Activated CD8-positive, alpha-beta memory T cell treated with anti-CD3 and anti-CD28 coated beads, Interleukin-2, amount 10 ng/mL, durations not matched to agents 7 days and 5 days (primary cell): ENCODE data around the gene ZNF394. TPM values are rescaled to one million over a fixed set of nuclear protein-coding genes. Genes with fewer than 3 reads are reported as not detected.
A peak's percentile ranks its signal among the peaks of the same experiment; 100 is the strongest.

Experiments used
- ATAC-seq: fragments of 150-1000 bp; cut with Tn5 transposase; one replicate; pipeline ENCODE4 v1.10.0; 2021; ENCODE audit warnings: moderate library complexity
- CTCF ChIA-PET: fragments of 350-600 bp; sonication (Branson Sonifier 250); formaldehyde crosslinking; loops from one replicate; lab custom pipeline; 2021; ENCODE audit warnings: antibody characterized with exemption; lab: Charles Lee
- DNase-seq: peaks from one replicate; pipeline ENCODE4 v3.0.0-alpha.2; 2020
- H3K27ac Mint-ChIP-seq: one replicate; pipeline ENCODE4 v1.8.0; 2021; ENCODE audit warnings: mild to moderate bottlenecking, mixed read lengths
- H3K27me3 Mint-ChIP-seq: one replicate; pipeline ENCODE4 v1.8.0; 2021; ENCODE audit warnings: mixed read lengths
- H3K36me3 Mint-ChIP-seq: one replicate; pipeline ENCODE4 v1.8.0; 2021; ENCODE audit warnings: mild to moderate bottlenecking, mixed read lengths
- H3K4me1 Mint-ChIP-seq: one replicate; pipeline ENCODE4 v1.8.0; 2021; ENCODE audit warnings: mixed read lengths
- H3K4me3 Mint-ChIP-seq: one replicate; pipeline ENCODE4 v1.8.0; 2021; ENCODE audit warnings: mild to moderate bottlenecking, moderate library complexity, mixed read lengths
- H3K9me3 Mint-ChIP-seq: one replicate; pipeline ENCODE4 v1.8.0; 2022; ENCODE audit warnings: low read depth, mixed read lengths
- total RNA-seq, 2 experiments: library from RNA; stranded (reverse); gene quantifications; one replicate each; pipeline ENCODE4 v1.2.3, GENCODE V29; 2021

The ZNF394 gene
- total RNA-seq, 2 experiments from 2014 or later: 50.5 to 58.5 TPM

DNA sequence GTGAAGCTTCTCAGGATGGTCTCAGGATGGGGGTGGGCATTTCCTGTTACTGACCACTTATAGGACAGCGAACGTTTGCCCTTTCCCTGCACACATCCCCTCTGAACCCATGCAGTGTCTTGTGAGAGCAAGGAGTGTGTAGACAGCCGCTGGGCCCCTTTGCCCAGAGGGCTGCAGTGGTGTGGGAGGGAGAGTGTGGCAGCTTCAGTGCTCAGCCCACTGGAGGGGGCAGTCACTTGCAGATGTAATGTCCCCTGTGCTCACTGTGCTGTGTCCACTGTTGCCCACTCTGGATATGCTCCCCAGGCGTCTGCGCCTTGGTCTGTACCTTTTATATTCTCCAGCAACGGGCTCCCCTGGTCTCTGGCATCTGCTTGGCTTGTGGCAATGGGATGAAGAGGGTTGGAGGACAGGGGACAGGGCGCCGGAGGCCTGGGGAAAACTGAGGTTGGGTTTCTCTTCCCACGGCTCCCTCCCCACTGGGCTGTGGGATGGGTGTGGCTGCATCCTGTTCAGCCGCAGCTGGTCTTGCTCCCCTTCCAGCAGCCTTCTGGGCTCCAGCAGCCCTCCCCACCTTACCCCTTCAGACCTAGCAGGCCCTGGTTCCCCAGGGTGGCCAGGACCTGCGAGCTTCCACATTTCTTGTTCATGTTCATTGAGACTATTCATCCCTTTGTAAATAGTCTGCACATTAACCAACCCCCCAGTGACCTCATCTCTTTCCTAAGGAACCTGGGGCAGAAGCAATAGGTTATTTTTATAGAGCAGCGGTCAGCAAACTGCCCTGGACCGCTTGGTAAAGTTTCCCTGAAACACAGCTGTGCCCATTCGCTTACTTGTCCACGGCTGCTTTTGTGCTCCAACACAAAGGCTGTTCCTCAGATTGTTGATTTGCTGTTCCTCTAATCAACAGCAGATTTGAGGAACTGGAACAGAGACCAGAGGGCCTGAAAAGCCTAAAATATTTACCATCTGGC lies 21.3 kb downstream of the ZNF394 start:
- ATAC-seq: peak; percentile 34
- Mint-ChIP-seq H3K27me3 (no peaks in the 10 kb centered on the region), H3K36me3 (peaks cover 39% of the 10 kb centered on the region), H3K9me3 (no peaks in the 10 kb centered on the region), H3K4me3 (no peak overlapping the region), H3K27ac (peak overlapping the region; percentile 67), H3K4me1 (peaks cover 39% of the 10 kb centered on the region)
- CTCF ChIA-PET: interaction anchor here (1.0 to 1.4 kb wide), 3 partner anchors 20 to 80 kb away, joined by 3 to 4 read pairs (median 3); partner anchors contain the start of genes ZNF394 and ZNF655
- no peak for DNase-seq

DNA sequence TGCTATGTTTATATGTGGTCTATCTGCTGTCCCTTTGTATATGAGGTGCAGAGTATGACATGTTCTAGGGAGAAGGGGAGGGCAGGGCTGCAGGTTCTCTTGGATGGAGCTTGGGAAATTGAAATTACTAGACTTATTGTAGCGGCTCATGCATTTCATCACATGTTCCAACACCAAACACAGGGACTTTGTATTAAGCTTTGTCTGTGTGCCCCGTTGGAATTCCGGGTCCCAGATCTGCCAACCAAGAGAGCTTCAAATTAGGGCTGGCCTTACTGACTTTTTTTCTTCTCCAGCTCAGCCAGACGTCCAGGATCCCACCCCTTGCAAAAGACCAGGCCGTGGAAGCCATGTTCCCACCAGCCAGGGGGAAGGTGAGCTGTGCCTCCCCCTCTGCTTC lies 24.0 kb downstream of the ZNF394 start:
- ATAC-seq (no peak), DNase-seq (no peak)
- H3K4me1 Mint-ChIP-seq: peaks cover 48% of the 10 kb centered on the region
- no peaks in the 10 kb centered on the region for H3K9me3 Mint-ChIP-seq
- peaks cover 34% of the 10 kb centered on the region for H3K36me3 Mint-ChIP-seq
- no peak overlapping the region for H3K4me3 Mint-ChIP-seq
- no peak overlapping the region for H3K27ac Mint-ChIP-seq
- CTCF ChIA-PET: interaction anchor here (1.3 kb wide), 1 partner anchor 10 kb away, joined by 5 read pairs; the partner anchor contains the start of gene ATP5MF
- H3K27me3 Mint-ChIP-seq: no peaks in the 10 kb centered on the region

DNA sequence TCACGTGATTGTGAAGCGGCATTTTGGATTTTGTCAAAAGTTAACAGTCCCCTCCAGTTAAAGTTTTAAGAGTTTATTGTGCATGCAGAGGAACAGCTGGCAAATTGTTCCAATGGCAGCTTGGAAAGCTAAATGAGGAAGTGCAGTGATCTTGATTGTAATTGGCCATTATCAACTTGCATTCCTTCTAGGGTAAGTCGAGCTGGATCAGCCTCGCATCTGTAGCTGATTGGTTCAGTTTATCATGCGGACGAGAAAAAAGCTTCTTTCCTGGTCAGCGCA lies 26.8 kb downstream of the ZNF394 start:
- DNase-seq (no peak), ATAC-seq (peak; percentile 3)
- CTCF ChIA-PET: no interaction called here

DNA sequence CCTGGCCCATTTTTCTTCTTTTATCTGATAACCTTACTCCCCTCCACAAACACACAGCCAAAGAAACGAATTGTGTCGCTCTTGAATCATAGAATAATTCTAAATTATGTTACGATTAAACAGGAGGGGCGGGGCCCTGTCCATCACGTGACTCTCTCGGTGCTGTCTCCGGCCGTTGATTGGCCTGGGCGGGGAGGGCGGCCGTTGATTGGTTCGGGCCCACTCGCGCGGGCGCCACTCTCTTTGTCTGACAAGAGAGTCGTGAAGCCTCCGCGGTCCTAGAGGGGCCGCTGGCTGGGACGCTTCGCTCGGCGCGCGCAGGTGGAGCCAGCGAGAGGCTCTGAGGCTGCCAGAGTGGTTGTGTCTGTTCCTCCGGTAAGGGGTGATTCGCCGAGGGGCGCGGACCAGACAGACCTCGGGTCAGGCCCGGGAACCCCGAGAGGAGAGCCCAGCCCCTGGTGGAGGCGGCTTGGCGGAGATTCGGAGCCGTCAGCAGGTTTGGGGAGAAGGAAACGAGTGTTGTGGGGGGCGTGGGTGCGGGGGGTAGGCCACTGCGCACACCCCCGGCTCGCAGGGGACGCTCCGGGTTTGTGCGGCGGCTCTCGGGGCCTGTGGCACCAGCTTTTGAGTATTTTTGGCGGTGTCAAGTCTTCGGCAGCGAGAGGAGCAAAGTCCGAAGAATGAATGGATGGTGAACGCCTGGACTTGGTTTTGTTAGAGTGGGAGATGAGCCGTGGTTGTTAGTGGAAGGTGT lies 27.3 kb downstream of the ZNF394 start, which contains the start of gene ZNF789:
TSS of gene ZNF789 (plus strand) at position 330 of the 754 bp plus-strand sequence. CDS start 3,567 bp downstream, outside the sequence.
- ATAC-seq (peak; percentile 99), DNase-seq (peak; percentile 99)
- peak within 1 kb of the TSS; percentile 95 for H3K27ac Mint-ChIP-seq
- CTCF ChIA-PET: no interaction called here
- peaks cover 45% of the 10 kb centered on the region for H3K4me1 Mint-ChIP-seq
- no peaks in the 10 kb centered on the region for H3K9me3 Mint-ChIP-seq
- peak within 1 kb of the TSS; percentile 96 for H3K4me3 Mint-ChIP-seq
- peaks cover 18% of the 10 kb centered on the region for H3K36me3 Mint-ChIP-seq
- H3K27me3 Mint-ChIP-seq: peaks cover 6% of the 10 kb centered on the region

More for the DNA sequence above, 26.8 kb downstream of the ZNF394 start:
- H3K27me3 Mint-ChIP-seq: peaks cover 6% of the 10 kb centered on the region
- H3K4me1 Mint-ChIP-seq: peaks cover 50% of the 10 kb centered on the region
- H3K27ac Mint-ChIP-seq: peak overlapping the region; percentile 95
- peak overlapping the region; percentile 96 for H3K4me3 Mint-ChIP-seq
- H3K9me3 Mint-ChIP-seq: no peaks in the 10 kb centered on the region
- peaks cover 18% of the 10 kb centered on the region for H3K36me3 Mint-ChIP-seq

DNA sequence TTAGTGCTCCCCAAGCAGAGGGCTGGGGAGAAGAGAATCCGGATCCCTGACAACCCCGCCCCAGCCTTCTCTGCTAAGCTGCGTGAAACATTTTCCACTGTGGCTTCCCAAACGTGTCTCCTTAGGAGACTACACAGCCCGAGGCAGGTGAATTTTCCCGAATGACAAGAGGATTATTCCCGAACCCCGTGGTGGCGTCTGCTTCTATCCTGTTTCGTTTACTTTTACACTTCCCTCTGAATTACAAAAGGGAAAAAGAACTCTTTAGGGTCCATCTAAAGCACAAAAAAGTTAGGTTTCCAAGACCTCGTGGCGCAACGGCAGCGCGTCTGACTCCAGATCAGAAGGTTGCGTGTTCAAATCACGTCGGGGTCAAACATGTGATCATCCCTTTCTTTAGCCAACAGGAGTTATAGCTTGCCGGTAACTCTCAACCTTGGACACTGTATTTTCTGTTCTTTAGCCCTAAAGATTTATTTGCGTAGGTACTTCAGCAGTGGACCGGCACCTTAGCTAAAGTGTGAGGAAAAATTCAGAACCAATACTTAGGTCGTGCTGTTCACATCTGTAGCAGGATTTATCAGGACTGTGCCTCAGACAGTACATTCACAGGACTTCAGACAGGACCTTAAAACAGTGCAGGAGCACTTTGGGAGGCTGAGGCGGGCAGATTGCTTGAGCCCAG lies 30.6 kb downstream of the ZNF394 start:
- DNase-seq: no peak
- CTCF ChIA-PET: no interaction called here
- H3K27me3 Mint-ChIP-seq: peaks cover 6% of the 10 kb centered on the region
- peaks cover 40% of the 10 kb centered on the region for H3K4me1 Mint-ChIP-seq
- H3K4me3 Mint-ChIP-seq: no peak overlapping the region
- ATAC-seq: no peak
- H3K36me3 Mint-ChIP-seq: peaks cover 13% of the 10 kb centered on the region
- H3K9me3 Mint-ChIP-seq: no peaks in the 10 kb centered on the region
- no peak overlapping the region for H3K27ac Mint-ChIP-seq

DNA sequence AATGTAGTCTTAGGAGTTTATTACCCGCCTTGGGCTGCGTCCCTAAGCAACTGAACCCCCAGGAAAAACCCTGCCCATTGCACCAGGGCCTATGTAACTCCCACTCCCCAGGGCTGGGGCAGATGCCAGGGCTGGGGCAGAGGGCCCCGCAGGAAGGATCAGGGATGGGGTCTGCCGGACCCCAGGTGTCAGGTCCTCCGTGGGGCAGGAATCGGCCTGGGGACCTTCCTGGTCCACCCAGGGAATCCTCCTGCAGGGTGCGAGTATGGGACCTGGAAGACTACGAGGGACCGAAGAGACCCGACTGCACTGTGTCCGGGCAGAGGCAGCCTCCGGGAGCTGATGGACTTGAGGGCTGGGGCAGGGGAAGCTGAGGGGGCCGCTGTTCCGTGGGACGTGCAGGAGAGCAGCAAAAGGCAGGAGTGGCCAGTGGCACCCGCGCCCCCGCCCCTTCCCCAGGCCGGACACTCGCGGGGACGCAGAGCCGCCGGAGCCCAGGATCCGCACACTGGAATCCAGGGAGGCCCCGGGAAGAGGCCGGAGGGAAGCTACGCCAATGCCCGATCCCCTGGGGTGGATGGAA lies 31.7 kb downstream of the ZNF394 start:
- H3K4me3 Mint-ChIP-seq: no peak overlapping the region
- no peak for ATAC-seq
- H3K27ac Mint-ChIP-seq: no peak overlapping the region
- peaks cover 19% of the 10 kb centered on the region for H3K36me3 Mint-ChIP-seq
- DNase-seq: no peak
- H3K27me3 Mint-ChIP-seq: peaks cover 6% of the 10 kb centered on the region
- CTCF ChIA-PET: no interaction called here
- no peaks in the 10 kb centered on the region for H3K9me3 Mint-ChIP-seq
- H3K4me1 Mint-ChIP-seq: peaks cover 40% of the 10 kb centered on the region

DNA sequence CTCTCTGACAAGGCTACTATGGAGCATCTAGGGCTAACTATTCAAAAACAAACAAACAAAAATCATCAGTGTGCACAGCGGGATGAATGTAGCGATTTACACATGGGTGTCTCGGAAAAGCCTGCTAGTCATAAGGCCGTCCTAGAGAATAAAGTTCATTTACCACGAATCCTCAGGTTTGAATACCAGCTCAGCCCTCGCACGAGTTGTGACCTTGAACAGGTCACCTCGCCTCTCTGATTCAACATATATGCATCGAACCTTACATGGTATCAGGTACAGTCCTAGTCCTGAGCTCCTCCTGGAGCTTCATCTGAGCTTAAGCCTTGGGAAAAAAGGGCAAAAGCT lies 34.7 kb downstream of the ZNF394 start:
- peaks cover 6% of the 10 kb centered on the region for H3K27me3 Mint-ChIP-seq
- ATAC-seq (no peak), DNase-seq (no peak)
- H3K4me3 Mint-ChIP-seq: peak overlapping the region; percentile 86
- H3K27ac Mint-ChIP-seq: peak overlapping the region; percentile 92
- CTCF ChIA-PET: interaction anchor here (0.7 to 1.3 kb wide), 4 partner anchors 9 to 18 kb away, joined by 3 to 5 read pairs (median 4); no protein-coding TSS in a partner anchor
- peaks cover 20% of the 10 kb centered on the region for H3K36me3 Mint-ChIP-seq
- peaks cover 41% of the 10 kb centered on the region for H3K4me1 Mint-ChIP-seq
- H3K9me3 Mint-ChIP-seq: no peaks in the 10 kb centered on the region

DNA sequence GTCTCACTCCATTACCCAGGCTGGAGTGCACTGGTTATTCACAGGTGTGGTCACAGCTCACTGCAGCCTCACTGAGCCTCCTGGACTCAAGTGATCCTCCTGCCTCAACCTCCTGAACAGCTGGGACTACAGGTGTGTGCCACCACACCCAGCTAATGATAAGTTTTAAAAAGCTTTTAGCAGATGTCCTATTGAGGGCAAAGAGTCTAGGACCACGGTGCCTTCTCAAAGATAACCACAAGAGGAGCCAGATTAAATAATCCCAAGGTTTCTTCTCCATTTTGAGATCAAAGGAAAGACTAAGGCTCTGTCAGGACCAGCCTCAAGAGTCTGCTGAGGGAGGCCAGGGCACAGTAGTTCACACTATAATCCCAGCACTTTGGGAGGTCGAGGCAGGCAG lies 38.9 kb downstream of the ZNF394 start:
- H3K9me3 Mint-ChIP-seq: no peaks in the 10 kb centered on the region
- no peaks in the 10 kb centered on the region for H3K27me3 Mint-ChIP-seq
- H3K4me1 Mint-ChIP-seq: peaks cover 36% of the 10 kb centered on the region
- peaks cover 22% of the 10 kb centered on the region for H3K36me3 Mint-ChIP-seq
- no peak overlapping the region for H3K4me3 Mint-ChIP-seq
- no peak for DNase-seq
- no peak for ATAC-seq
- no peak overlapping the region for H3K27ac Mint-ChIP-seq
- CTCF ChIA-PET: no interaction called here

DNA sequence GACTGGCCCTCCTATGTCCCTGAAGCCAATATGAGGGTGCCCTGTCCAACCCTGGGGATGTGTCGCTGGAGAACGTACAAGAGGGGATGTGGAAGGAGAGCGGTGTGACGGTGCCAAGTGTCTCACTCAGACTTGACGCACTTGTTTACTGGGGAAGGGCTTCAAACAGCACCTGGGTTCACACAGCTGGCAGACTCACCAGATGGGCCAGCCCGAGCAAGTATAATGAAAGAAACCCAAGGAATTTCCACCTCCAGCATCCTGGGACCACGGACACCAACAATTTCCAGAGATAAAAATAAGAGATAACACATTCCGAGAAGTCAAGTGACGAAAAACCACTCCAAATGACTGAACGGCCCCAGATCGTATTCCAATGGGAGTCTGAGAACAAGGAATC lies 39.4 kb downstream of the ZNF394 start:
- Mint-ChIP-seq H3K9me3 (no peaks in the 10 kb centered on the region), H3K27me3 (no peaks in the 10 kb centered on the region), H3K36me3 (peaks cover 20% of the 10 kb centered on the region), H3K4me1 (peaks cover 32% of the 10 kb centered on the region), H3K27ac (no peak overlapping the region), H3K4me3 (no peak overlapping the region)
- CTCF ChIA-PET: no interaction called here
- DNase-seq: no peak
- ATAC-seq: no peak

DNA sequence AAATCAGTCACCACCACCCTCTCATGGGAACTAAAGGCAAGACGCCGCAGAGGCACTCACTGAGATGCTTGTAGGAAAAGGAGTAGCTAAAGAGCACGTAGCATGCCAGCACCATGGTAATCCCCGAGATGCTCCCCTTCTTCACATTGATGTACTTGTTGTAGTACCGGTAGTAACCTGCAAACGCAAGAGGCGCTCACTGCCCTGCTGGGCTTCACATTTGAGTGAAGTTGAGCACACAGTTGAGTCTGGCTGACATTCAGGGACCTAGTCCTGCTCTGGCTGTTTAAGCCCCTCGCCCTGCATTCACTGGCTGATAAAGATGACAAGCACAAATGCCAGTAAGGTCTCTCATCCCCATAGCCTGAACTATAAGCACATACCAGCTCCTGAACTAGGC lies 41.0 kb downstream of the ZNF394 start:
- ATAC-seq: no peak
- DNase-seq: peak; percentile 57
- H3K27me3 Mint-ChIP-seq: no peaks in the 10 kb centered on the region
- CTCF ChIA-PET: no interaction called here
- H3K27ac Mint-ChIP-seq: peak overlapping the region; percentile 31
- H3K4me3 Mint-ChIP-seq: no peak overlapping the region
- peaks cover 21% of the 10 kb centered on the region for H3K4me1 Mint-ChIP-seq
- peaks cover 20% of the 10 kb centered on the region for H3K36me3 Mint-ChIP-seq
- no peaks in the 10 kb centered on the region for H3K9me3 Mint-ChIP-seq

DNA sequence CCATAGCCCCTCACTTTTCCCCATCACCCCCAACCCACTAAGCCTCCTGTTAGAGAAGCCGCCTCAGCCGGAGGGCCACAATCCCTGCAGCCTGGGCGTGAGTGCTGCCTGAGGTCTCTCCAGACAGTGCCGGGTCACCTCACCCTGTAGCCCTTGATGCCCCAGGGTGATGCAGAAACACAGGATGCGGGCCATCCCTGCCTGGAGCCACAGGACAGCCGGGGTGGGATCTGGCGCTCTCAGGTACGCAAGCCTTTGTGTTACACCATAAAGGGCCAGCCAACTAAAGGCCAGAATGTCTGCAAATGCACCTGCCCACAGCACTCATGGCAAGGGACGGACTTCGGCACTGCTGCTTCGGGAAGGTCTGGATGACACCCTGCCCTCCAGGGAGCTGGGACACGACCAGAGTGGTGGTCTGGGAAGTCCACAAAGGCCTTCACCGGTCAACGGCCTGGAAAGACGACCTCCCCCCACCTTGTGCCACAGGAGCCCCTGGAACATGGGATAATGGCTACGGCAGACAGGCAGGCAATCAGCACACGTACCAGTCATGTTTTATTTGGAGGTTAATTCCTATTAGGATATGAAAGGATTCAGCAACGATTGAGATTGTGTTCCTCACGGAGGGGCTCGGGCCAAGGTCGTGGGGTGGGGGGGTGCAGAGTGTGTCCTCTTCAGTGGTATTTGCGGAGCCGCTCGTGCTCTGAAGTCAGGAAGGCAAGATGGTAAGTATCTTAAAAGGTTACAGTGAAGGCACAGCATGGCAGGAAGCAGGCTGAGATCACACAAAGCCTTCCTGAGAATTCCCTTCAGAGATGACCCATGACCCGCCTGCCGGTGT lies 42.2 kb downstream of the ZNF394 start:
- ATAC-seq (no peak), DNase-seq (no peak)
- Mint-ChIP-seq H3K4me1 (peaks cover 14% of the 10 kb centered on the region), H3K9me3 (no peaks in the 10 kb centered on the region), H3K4me3 (no peak overlapping the region), H3K36me3 (peaks cover 16% of the 10 kb centered on the region), H3K27ac (no peak overlapping the region), H3K27me3 (no peaks in the 10 kb centered on the region)
- CTCF ChIA-PET: no interaction called here

DNA sequence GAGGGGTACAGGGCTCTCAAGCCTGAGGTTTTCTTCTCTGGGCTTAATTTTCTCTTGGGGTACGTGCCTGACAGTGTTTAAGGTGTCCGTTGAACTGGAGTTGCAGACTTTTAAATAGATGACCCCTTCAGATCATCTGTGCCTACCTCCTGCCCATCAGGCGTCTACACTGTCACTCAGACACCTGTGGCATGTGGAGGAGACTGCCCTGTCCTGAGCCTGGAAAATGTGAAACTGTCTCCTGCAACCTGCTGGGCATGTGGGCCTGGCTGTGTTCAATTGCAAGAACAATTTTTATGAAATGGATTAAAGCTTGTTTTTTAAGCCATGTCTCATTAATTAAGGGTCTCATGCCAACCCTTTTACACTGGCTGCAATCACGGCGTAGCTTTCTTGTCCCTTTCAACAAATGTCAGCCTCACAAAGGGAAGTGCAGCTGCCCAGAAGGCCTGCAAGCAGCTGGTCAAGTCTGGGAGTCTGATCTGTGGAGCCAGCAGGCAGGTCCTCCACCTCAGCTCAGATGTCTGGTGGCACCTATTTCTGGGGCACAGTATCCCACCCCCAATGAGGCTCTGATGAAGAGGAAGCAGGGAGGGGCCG lies 42.9 kb downstream of the ZNF394 start:
- CTCF ChIA-PET: interaction anchor here (1.3 kb wide), 1 partner anchor 18 kb away, joined by 3 read pairs; no protein-coding TSS in a partner anchor
- H3K4me3 Mint-ChIP-seq: no peak overlapping the region
- H3K4me1 Mint-ChIP-seq: peaks cover 11% of the 10 kb centered on the region
- H3K9me3 Mint-ChIP-seq: no peaks in the 10 kb centered on the region
- ATAC-seq (no peak), DNase-seq (no peak)
- peak overlapping the region; percentile 26 for H3K27ac Mint-ChIP-seq
- H3K36me3 Mint-ChIP-seq: peaks cover 12% of the 10 kb centered on the region
- H3K27me3 Mint-ChIP-seq: no peaks in the 10 kb centered on the region
